Stimulated activated CD4-positive, alpha-beta T cell treated with anti-CD3 and anti-CD28 coated beads, TNF-alpha, amount 100 ng/mL, for 48 hours (primary cell): ENCODE data around the gene RYK.

Experiments used
- DNase-seq, 3 donors: peaks; one replicate each; pipeline ENCODE4 v3.0.0-alpha.2; 2020; ENCODE audit warnings: low read depth in 3 of 3

The RYK gene

GRCh38 chr3:134149286-134149685, 101.4 kb downstream of the RYK start:
- DNase-seq: no peak

- DNase-seq: no peak
These were observed 102.1 kb downstream of the RYK start for GRCh38 chr3:134148534-134148933.

GRCh38 chr3:134147411-134147810, 103.2 kb downstream of the RYK start:
- DNase-seq: no peak

GRCh38 chr3:134146666-134147065, 104.0 kb downstream of the RYK start:
- DNase-seq: no peak

GRCh38 chr3:134145183-134145582, 105.5 kb downstream of the RYK start:
- DNase-seq: no peak

GRCh38 chr3:134144694-134145093, 106.0 kb downstream of the RYK start:
- no peak for DNase-seq

- no peak for DNase-seq
These were observed 106.7 kb downstream of the RYK start for GRCh38 chr3:134143828-134144401.

- DNase-seq: no peak
These were observed 114.1 kb downstream of the RYK start for GRCh38 chr3:134136604-134137003.

GRCh38 chr3:134134698-134135415, 115.8 kb downstream of the RYK start:
- DNase-seq: no peak

- DNase-seq: no peak
These were observed 116.4 kb downstream of the RYK start for GRCh38 chr3:134134240-134134639.

GRCh38 chr3:134132961-134133360, 117.7 kb downstream of the RYK start:
- DNase-seq: no peak

GRCh38 chr3:134126153-134126552, 124.5 kb downstream of the RYK start:
- no peak for DNase-seq

- DNase-seq: no peak
These were observed 135.9 kb downstream of the RYK start for GRCh38 chr3:134114726-134115125.

GRCh38 chr3:134111616-134112015, 139.0 kb downstream of the RYK start:
- no peak for DNase-seq

- no peak for DNase-seq
These were observed 139.7 kb downstream of the RYK start for GRCh38 chr3:134110963-134111362.
